ENCODE measurements around the gene SMG6. TPM values are rescaled to one million over a fixed set of nuclear protein-coding genes. Genes with fewer than 3 reads are reported as not detected.

SMG6 gene
- total and polyA plus RNA-seq, 2 donors (not counting 3 experiments of a cell fraction or from before 2014, with no cell fraction given): 40.1 to 42.2 TPM

DNA sequence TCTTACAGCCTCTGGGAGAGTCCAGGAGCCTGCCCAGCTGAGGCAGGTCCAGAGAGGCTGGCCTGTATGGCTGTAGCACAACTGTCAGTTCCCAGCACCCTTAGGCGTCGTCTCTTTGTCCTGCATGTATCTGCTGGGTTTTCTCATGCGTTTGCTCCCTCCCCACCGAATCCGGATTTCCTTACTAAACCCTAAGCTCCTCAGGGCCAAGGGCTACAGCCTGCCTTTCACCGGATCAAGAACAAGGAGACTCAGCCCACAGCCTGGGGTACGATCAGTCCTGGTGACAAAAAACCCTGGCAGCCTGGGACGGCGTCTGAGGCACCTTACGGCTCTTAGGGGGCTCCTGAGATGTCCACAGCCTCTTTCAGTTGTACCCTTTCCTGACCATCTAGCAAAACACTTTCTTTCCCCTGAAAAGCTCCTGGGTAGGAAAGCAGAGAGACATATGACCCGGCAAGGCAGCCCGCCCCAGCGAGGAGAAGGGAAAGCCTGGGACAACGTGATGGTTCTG lies 236.5 kb downstream of the SMG6 start:
- DNase-seq (ENCODE audit: low read depth, low spot score) (no peak), FAIRE-seq (no peak)
- Histone ChIP-seq H3K9ac (replicated peaks; ENCODE audit: extremely low read depth, insufficient read depth, low read length) (peak overlapping the region; percentile 40), H3K4me3 (replicated peaks in 1 of 3; ENCODE audit: insufficient read depth in 1 of 3, low read depth in 1 of 3, low read length in 3 of 3) (no peak overlapping the region), H3K27me3 (ENCODE audit: control insufficient read depth in 2 of 2, insufficient read depth in 2 of 2, low read length in 2 of 2) (no peaks in the 10 kb centered on the region), H3K27ac (ENCODE audit: insufficient read depth, low read depth, low read length) (peak overlapping the region; percentile 78), H3K36me3 (ENCODE audit: control insufficient read depth in 2 of 2, extremely low read depth in 1 of 2, insufficient read depth in 2 of 2, low read length in 2 of 2) (peaks cover 0 to 6% of the 10 kb centered on the region in 2 experiments), H3K4me2 (ENCODE audit: insufficient read depth, low read length) (no peak overlapping the region), H3K9me1 (replicated peaks; ENCODE audit: control insufficient read depth, extremely low read depth, insufficient read depth, low read length) (no peaks in the 10 kb centered on the region), H4K20me1 (replicated peaks; ENCODE audit: control insufficient read depth, extremely low read depth, insufficient read depth, low read length) (no peaks in the 10 kb centered on the region), H3K9me3 (replicated peaks; ENCODE audit: control insufficient read depth, insufficient read depth, low read length) (no peaks in the 10 kb centered on the region), H3K4me1 (ENCODE audit: control insufficient read depth, extremely low read depth, insufficient read depth, low read length) (peaks cover 71% of the 10 kb centered on the region), H3K79me2 (ENCODE audit: control insufficient read depth, insufficient read depth, low read length) (peaks cover 8% of the 10 kb centered on the region), H2AFZ (ENCODE audit: low read depth, low read length) (no peak overlapping the region)
- dilution Hi-C loops (cut with MboI; ENCODE audit: extremely low pct_ligation_motif_present, low sequenced_read_pairs) (no loop called here), intact Hi-C loops (cut with micrococcal nuclease) (loop anchor here (1.0 kb wide), 1 partner anchor 125 kb away; no protein-coding TSS in a partner anchor)
- ChIA-PET POLR2A (interaction anchor here (1.7 kb wide), 1 partner anchor 178 kb away, joined by 4 read pairs; no protein-coding TSS in a partner anchor), CTCF (interaction anchor here (0.8 to 17.2 kb wide), 7 partner anchors 9 to 178 kb away, joined by 3 to 455 read pairs (median 18); partner anchors contain the start of gene HIC1)
- TF ChIP-seq MYC (IDR thresholded peaks at IDR 0.05; ENCODE audit: low read depth, low read length) (no peak), GATA2 (IDR thresholded peaks at IDR 0.05; ENCODE audit: insufficient read depth, insufficient read length, low read depth, low read length) (no peak), MAX (IDR thresholded peaks at IDR 0.05; ENCODE audit: insufficient read depth, insufficient read length) (no peak), POLR2AphosphoS5 (IDR thresholded peaks at IDR 0.05; ENCODE audit: insufficient read depth, low read depth, low read length) (peak; percentile 47), EZH2 (IDR thresholded peaks at IDR 0.05; ENCODE audit: borderline replicate concordance, low read depth, low read length, severe bottlenecking) (no peak), JUN (IDR thresholded peaks at IDR 0.05; ENCODE audit: borderline replicate concordance, insufficient read depth, insufficient read length, low read depth) (no peak)
- BruUV-seq (replicated peaks): TSS peak; percentile 26

DNA sequence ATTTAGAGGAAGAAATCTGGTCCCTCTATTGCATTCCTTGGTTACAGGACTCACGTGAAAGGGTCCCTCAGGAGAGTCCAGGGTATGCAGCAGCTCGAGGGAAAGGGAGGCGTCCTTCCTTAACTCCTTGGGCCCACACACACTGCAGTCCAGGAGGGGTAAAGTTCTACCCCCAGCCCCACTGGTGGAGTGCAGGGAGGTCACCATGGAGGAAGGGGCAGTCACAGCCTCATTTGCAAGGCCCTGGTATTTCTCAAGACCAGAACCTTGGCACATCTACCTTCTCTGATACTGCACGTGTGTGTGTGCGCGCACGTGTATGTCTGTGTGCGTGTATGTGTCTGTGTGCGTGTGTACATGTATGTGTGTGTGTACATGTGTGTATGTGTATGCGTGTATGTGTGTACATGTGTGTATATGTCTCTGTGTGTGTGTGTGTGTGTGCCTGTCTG lies 237.6 kb downstream of the SMG6 start:
- FAIRE-seq: no peak

More for the DNA sequence above, 237.6 kb downstream of the SMG6 start:
- Histone ChIP-seq H3K4me2 (ENCODE audit: insufficient read depth, low read length) (no peak overlapping the region), H2AFZ (ENCODE audit: low read depth, low read length) (no peak overlapping the region), H3K36me3 (ENCODE audit: control insufficient read depth in 2 of 2, extremely low read depth in 1 of 2, insufficient read depth in 2 of 2, low read length in 2 of 2) (peaks cover 0 to 11% of the 10 kb centered on the region in 2 experiments), H3K4me1 (ENCODE audit: control insufficient read depth, extremely low read depth, insufficient read depth, low read length) (peaks cover 61% of the 10 kb centered on the region), H3K9ac (replicated peaks; ENCODE audit: extremely low read depth, insufficient read depth, low read length) (no peak overlapping the region), H4K20me1 (replicated peaks; ENCODE audit: control insufficient read depth, extremely low read depth, insufficient read depth, low read length) (no peaks in the 10 kb centered on the region), H3K27me3 (ENCODE audit: control insufficient read depth in 2 of 2, insufficient read depth in 2 of 2, low read length in 2 of 2) (no peaks in the 10 kb centered on the region), H3K79me2 (ENCODE audit: control insufficient read depth, insufficient read depth, low read length) (peaks cover 8% of the 10 kb centered on the region), H3K9me1 (replicated peaks; ENCODE audit: control insufficient read depth, extremely low read depth, insufficient read depth, low read length) (no peaks in the 10 kb centered on the region), H3K9me3 (replicated peaks; ENCODE audit: control insufficient read depth, insufficient read depth, low read length) (no peaks in the 10 kb centered on the region), H3K27ac (ENCODE audit: insufficient read depth, low read depth, low read length) (peak overlapping the region; percentile 78), H3K4me3 (replicated peaks in 1 of 3; ENCODE audit: insufficient read depth in 1 of 3, low read depth in 1 of 3, low read length in 3 of 3) (no peak overlapping the region)
- no TSS peak for BruUV-seq (replicated peaks)
- ChIA-PET POLR2A (no interaction called here), CTCF (interaction anchor here (0.9 to 17.2 kb wide), 11 partner anchors 11 to 217 kb away, joined by 3 to 455 read pairs (median 4); partner anchors contain the start of gene HIC1)
- DNase-seq (ENCODE audit: low read depth, low spot score): no peak
- dilution Hi-C loops (cut with MboI; ENCODE audit: extremely low pct_ligation_motif_present, low sequenced_read_pairs) (no loop called here), intact Hi-C loops (cut with micrococcal nuclease) (loop anchor here (1.0 kb wide), 3 partner anchors 25 to 178 kb away; no protein-coding TSS in a partner anchor)
- TF ChIP-seq MYC (IDR thresholded peaks at IDR 0.05; ENCODE audit: low read depth, low read length) (no peak), POLR2A (IDR thresholded peaks at IDR 0.05; ENCODE audit: low read depth, low read length) (no peak), CTCF (IDR thresholded peaks at IDR 0.05; ENCODE audit: extremely low read depth in 1 of 2, insufficient read depth in 1 of 2, low read depth in 1 of 2, low read length in 2 of 2) (no peak), FOS (IDR thresholded peaks at IDR 0.05; ENCODE audit: borderline replicate concordance, insufficient read depth, low read length) (no peak), GATA2 (IDR thresholded peaks at IDR 0.05; ENCODE audit: insufficient read depth, insufficient read length, low read depth, low read length) (no peak), JUN (IDR thresholded peaks at IDR 0.05; ENCODE audit: borderline replicate concordance, insufficient read depth, insufficient read length, low read depth) (no peak), EZH2 (IDR thresholded peaks at IDR 0.05; ENCODE audit: borderline replicate concordance, low read depth, low read length, severe bottlenecking) (no peak), POLR2AphosphoS5 (IDR thresholded peaks at IDR 0.05; ENCODE audit: insufficient read depth, low read depth, low read length) (no peak), MAX (IDR thresholded peaks at IDR 0.05; ENCODE audit: insufficient read depth, insufficient read length) (no peak)
